ENCODE measurements around the gene DNTTIP2.

GRCh38 chr1:93840956-93841482, 38.0 kb downstream of the DNTTIP2 start:
- TF ChIP-seq CTCF (IDR thresholded peaks at IDR 0.05; ENCODE audit: insufficient read depth, low read depth, low read length): no peak
- TF ChIP-seq EZH2 (IDR thresholded peaks at IDR 0.05; ENCODE audit: insufficient read depth, low read length): no peak
